Erythroblast (primary cell): ENCODE results near the gene PYY.
A peak's percentile ranks its signal among the peaks of the same experiment; 100 is the strongest.

Experiments used
- DNase-seq, 2 experiments: peaks; one replicate each; lab custom pipeline; 2025; lab: John Stamatoyannopoulos, UW
- GATA1 ChIP-seq: IDR thresholded peaks from 2 replicates; pipeline ENCODE4 v1.6.1; 2011; ENCODE audit warnings: low read depth, mild to moderate bottlenecking, control low read depth, low read length, moderate library complexity
- POLR2A ChIP-seq: IDR thresholded peaks from 2 replicates; pipeline ENCODE4 v1.6.1; 2011; ENCODE audit warnings: mild to moderate bottlenecking, low read length

PYY gene

DNA sequence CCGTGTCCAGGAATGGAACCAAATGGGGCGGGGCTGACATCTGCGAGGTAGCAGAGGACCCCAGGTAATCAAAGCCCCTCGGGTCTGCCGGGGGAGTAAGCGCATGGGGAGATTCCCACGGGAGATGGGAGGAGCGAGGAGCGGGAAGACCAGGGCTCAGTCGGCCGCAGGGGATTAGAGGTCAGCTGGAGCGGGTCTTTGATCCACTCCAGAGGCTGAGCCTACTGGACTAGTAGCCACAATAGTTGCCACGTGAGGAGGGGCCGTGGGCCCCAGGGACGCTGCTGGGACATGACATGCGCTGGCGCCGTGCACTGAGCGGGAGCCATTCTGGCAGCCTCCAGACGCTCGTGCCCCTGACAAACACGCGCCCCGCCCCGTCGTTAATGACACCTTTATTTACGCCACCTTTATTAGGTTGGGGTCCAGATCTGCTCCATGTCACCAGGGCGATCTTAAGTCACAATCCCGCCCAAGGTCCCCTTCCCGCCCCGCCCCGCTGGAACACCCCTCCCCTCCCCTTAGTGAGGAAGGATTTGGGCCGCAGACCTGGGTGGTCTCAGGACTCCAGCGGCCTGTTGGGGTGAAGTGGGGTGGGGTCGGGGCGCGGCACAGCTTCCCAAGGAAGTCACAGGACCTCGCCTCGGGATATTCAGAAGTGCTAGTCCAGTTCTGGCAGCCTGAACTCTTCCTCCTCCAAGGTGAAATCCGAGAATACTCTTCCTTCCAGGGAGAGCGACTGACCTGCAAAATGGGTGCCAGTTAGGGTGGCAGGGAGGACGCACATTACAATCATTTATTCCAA lies 26.5 kb downstream of the PYY start:
- TF ChIP-seq POLR2A (no peak), GATA1 (no peak)
- DNase-seq, result no peak

DNA sequence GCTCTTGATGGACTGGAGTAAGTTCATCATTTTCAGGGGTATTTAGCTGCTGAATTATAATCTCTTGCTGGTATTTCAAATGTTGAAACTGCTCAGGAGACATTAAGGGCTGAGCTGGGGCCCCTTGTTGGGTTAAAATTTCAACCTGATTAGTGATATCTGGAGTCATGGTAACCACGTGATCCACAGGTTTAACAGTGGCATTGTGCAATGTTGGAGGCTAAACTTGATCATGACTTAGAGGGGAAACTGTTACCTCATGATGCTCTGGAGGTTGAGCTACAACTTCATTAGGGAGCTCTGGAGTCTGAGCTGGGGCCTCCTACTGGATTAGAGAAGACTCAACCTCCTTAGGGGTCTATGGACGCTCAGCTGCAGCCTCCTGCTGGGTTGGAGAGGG lies 29.2 kb downstream of the PYY start:
- DNase-seq, result no peak
- no peak for TF ChIP-seq POLR2A
- no peak for TF ChIP-seq GATA1

DNA sequence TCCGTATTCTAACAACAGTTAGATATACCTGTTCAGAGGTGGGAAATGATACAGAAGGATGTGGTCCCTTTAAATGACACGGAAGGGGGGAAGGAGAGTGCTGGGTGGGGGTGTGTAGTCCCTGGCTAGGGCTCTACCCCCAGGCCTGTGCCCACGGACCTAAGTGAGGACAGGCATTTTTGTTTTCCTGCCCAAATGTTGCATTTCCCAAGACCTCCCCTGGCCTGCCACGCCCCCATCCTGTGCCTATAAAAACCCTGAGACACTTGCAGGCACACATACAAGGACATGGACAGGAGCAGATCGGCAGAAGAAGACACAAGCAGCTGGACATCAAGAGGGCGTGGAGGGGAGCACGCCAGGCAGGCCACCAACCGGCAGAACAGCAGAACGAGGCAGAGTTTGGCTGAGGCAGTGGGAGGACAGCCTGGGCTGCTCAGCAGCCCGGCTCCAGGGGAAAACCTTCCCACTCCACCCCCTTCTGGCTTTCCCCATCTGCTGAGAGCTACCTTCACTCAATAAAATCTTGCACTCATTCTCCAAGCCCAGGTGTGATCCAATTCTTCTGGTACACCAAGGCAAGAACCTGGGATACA lies 33.1 kb downstream of the PYY start:
- no peak for DNase-seq
- TF ChIP-seq GATA1 (no peak), POLR2A (no peak)

DNA sequence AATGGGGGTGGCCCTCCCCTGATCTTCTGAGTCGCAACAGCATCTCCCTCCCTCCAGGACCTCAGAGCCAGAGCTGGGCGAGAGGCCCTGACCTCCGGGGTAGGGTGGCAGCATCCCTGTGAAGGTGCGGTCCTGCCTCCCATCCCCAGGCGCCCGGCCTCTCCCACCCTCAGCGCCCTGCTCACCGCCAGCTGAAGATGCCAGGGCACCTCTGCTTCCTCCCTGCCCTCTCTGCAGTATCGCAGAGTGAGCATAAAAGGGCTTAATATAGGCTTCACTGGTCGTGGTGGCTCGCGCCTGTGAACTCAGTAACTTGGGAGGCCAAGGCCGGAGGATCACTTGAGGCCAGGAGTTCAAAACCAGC lies 35.7 kb downstream of the PYY start:
- TF ChIP-seq POLR2A, result no peak
- no peak for TF ChIP-seq GATA1
- DNase-seq, result no peak

DNA sequence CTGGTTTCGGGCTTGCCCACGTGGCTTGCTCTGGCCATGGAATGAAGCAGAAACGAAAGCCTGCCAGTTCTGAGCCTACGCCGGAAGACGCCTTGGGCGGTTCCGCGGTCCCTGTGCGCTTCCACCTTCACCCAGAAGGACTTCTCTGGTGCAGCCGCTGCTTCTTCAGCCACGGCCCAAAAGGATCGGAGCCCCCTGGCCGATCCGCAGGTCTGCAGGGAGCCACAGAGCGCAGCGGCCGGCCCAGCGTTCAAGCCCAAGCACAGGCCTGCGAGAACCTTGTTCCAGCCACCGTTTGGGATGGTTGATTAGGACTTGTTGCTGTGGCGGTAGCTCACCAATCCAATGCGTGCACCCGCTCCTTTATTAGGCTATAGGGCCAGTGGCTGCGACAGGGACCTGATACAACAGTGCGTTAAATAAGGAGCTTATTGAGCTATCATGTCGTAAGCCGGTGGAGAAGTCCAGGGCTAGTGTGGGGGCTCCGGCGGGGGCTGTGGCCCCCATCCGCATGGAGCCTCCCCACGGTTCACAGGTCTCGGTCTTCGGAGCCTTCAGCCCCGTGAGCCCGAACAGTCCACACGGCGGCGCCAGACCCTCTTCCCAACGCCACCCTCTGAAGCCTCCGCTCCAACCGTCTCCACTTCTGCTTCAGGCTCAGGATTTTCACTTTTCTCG lies 36.3 kb downstream of the PYY start:
- DNase-seq, result peak; percentile 26 to 42
- TF ChIP-seq GATA1 (no peak), POLR2A (no peak)

DNA sequence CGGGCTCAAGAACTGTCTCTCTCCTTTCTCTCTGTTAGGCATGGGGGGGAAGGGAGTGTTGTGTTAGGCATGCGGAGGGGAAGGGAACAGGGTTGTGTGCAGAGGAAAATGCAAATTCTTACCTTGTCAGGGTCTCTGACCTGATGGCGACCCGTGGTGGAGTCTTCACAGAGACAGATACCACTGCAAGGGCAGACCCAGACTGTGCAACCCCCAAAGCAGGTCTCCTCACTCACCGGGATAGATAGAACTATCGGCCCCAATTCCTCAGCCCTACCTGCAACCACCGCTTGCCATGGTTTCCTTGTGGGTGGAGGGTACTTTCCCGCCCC lies 36.8 kb downstream of the PYY start:
- no peak for DNase-seq
- TF ChIP-seq POLR2A, result no peak

DNA sequence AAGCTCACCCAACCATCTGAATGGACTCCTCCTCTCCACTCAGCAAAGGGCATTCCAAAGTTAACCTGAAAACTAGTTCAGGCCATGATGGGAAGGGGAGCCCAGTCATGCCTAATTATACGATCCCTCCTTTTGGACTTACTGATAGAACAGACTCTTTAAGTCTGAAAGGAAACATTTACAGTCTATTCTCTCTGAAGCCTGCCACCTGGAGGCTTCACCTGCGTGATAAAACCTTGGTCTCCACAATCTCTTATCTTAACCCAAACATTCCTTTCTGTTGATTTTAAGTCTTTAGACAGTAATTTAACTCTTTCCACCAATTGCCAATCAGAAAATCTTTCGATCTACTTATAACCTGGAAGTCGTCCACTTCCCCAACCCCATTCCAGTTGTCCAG lies 37.4 kb downstream of the PYY start:
- no peak for DNase-seq
- TF ChIP-seq POLR2A (no peak), GATA1 (no peak)

DNA sequence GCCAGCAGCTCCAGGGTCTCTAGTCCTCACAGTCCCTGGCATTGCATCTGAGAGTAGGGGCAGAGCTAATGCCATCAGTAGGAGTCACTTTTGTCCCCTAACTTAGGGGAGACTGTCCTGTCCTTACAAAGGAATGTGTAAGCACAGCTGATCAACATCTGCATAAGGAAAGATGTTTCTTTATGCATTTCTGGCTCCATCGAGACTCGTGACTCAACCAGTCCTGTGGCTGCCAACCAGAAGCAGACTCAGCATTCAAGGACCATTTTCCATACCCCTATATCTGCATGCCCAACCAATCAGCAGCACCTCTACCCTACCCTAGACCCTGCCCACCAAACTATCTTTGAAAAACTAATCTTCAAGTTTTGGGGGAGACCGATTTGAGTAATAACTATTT lies 38.2 kb downstream of the PYY start:
- TF ChIP-seq GATA1 (no peak), POLR2A (no peak)

DNA sequence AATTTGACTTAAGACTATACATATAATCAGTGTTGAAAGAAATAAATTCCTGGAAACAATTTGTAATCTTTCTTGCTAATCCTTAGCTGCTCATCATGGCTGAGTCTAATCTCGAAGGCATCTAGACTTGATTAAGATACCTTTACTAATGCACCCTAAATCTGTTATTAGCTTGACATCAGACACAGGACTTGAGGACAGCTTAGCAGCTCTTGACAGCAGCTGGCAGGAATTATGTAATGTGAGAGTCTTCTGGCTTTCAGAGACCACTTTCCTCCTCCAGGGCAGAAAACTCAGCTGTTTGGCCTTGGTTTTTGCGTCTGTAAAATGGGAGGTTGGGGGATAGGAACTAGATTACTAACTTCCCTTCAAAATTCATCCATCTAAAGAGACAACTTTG lies 39.3 kb downstream of the PYY start:
- no peak for TF ChIP-seq POLR2A

More for the DNA sequence above, 38.2 kb downstream of the PYY start:
- no peak for DNase-seq

DNA sequence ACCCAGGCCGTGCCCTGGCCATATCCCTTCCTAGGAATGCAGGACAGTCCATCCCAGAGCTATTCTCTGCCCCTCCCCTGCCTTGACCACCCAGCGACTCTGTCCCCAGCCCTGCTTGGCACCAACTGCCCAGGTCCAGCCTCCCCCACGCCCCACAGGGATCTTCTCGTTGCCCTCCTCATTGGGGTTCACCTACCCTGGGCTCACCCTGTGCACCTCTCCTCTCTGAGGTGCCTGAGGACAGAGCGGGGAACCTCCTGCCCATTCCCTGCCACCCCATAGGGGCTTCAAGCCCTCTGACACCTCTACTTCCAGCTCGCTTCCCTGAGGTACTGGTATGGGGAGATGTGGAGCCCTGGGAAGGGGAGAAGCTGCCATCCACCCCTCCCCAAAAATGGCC lies 40.2 kb downstream of the PYY start:
- TF ChIP-seq POLR2A (no peak), GATA1 (no peak)
- no peak for DNase-seq

More for the DNA sequence above, 39.3 kb downstream of the PYY start:
- no peak for DNase-seq

DNA sequence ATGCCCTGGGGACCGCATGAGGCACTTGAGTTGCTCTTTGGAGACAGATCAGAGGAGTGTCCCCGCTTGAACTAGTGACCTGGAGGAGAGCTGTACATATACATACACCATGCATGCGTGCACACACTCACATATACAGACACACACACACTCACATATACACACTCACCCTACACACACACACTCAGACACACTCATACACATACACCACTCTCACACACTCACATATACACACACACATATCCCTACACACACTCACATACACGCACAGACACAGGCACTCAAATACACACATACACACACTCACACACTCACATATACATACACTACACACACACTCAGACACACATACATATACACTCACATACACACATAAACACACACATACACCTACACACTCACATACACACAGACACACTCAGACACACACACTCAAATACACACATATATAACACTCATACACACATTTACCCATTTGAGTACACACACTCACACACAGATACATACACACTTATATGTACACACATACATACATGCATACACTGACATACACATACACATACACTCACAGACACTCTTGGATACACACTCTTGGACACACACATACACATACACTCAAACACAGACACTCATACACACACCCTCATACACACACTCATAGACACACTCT lies 41.0 kb downstream of the PYY start:
- DNase-seq, result no peak
- no peak for TF ChIP-seq POLR2A

DNA sequence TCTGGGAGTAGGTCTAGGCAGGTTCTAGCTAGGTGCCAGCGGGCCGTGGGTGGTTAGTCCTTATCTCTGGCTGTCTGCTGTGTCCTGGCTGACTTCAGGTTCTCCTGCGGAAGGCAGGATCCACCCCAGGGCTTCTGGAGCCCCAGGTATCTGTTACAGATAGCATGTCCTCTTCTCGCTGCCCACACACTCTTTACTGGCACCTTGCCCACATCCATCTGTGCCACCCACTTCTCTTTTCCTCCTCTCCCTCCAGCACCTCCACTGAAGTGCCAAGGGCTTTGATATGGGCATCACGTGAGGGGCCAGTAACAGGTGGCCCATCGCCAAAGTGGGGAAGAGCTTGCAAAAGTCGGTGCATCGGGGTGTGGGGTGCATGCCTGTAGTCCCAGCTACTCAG lies 41.8 kb downstream of the PYY start:
- no peak for TF ChIP-seq POLR2A
- no peak for TF ChIP-seq GATA1
- DNase-seq, result no peak

DNA sequence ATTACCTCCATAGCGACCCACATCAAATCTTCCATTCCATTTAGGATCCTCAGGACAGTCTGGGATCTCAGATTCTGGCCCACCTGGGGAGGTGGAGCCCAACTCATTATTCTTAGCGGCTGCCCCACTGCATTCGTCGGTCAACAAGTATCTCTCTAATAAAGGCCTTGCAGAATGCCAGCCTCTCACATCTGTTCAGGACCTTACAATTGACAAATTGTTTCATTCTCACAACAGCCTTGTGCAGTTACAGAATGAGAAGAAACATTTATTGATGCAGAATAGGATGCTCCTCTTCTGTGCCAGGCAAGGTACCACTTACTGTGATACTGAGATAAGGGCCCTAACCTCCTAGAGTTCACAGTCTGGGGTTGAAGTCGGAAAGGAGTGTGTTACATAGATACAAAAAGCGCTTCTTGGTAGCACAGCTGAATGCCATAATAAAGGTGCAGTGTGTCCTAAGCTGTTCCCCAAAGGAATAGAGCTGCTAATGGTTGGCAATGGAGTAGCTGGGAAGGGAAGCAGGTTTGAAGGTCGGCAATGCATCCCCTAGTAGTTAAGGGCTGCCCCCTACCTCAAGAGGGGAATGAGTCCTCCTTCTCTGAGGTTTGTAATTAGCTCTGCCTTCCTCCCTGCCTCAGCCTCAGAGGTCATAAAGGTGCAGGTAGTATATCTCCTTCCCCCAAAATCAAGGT lies 44.1 kb downstream of the PYY start:
- DNase-seq, result no peak
- TF ChIP-seq GATA1 (no peak), POLR2A (no peak)
